HepG2 (cell line): ENCODE results near the gene CNPY4. TPM values are rescaled to one million over a fixed set of nuclear protein-coding genes. Genes with fewer than 3 reads are reported as not detected.

Experiments
- CBX5 ChIP-seq: sonication (generic); formaldehyde crosslinking; IDR thresholded peaks from 2 replicates; pipeline ENCODE4 v1.4.0; 2020; ENCODE audit warnings: missing genetic modification reagents, borderline replicate concordance
- ESRRA ChIP-seq: sonication (generic); formaldehyde crosslinking; IDR thresholded peaks from 2 replicates; pipeline ENCODE4 v1.5.1; 2020; ENCODE audit warnings: mild to moderate bottlenecking, low read depth, missing genetic modification reagents
- FOXP1 ChIP-seq, 2 experiments: fragments of 450-650 bp in 1 of 2; IDR thresholded peaks; 2 replicates each; pipeline ENCODE4 v1.6.1; 2017 to 2018; ENCODE audit warnings: antibody characterized with exemption in 1 of 2
- HIVEP1 ChIP-seq: sonication (generic); formaldehyde crosslinking; IDR thresholded peaks from 2 replicates; pipeline ENCODE4 v1.4.0; 2020; ENCODE audit warnings: mild to moderate bottlenecking, missing genetic modification reagents
- HNRNPK ChIP-seq: fragments of 200-400 bp; formaldehyde crosslinking; IDR thresholded peaks from 2 replicates; pipeline ENCODE4 v1.6.1; 2018; ENCODE audit warnings: low read length, low read depth, moderate library complexity, mild to moderate bottlenecking; ENCODE audit not compliant: poor library complexity, severe bottlenecking
- KDM3A ChIP-seq: IDR thresholded peaks from 2 replicates; pipeline ENCODE4 v1.6.1; 2018; ENCODE audit warnings: low read depth, missing compliant biosample characterization
- NONO ChIP-seq, 2 experiments: fragments of 450-650 bp in 1 of 2; sonication (generic) in 1 of 2; formaldehyde crosslinking in 1 of 2; IDR thresholded peaks in 1 of 2; conservative IDR thresholded peaks in 1 of 2; 2 replicates each; pipeline versions ENCODE4 v1.6.1 to v1.8.0; 2017 to 2022; ENCODE audit warnings: mild to moderate bottlenecking in 1 of 2, missing genetic modification reagents in 1 of 2, moderate library complexity in 1 of 2
- PCBP2 ChIP-seq: fragments of 200-400 bp; formaldehyde crosslinking; optimal IDR thresholded peaks from 2 replicates; pipeline ENCODE3; 2018; ENCODE audit warnings: low read length, low read depth; ENCODE audit not compliant: poor library complexity, severe bottlenecking
- PHF5A ChIP-seq: IDR thresholded peaks from one replicate; pipeline ENCODE4 v1.6.1; 2018; ENCODE audit warnings: low read depth, missing genetic modification reagents; ENCODE audit not compliant: unreplicated experiment
- RAD51 ChIP-seq: fragments of 450-650 bp; IDR thresholded peaks from 2 replicates; pipeline ENCODE4 v1.6.1; 2016; ENCODE audit warnings: borderline replicate concordance
- TAF15 ChIP-seq: fragments of 200-400 bp; formaldehyde crosslinking; IDR thresholded peaks from one replicate; pipeline ENCODE4 v1.6.1; 2018; ENCODE audit warnings: mild to moderate bottlenecking, low read depth, low read length; ENCODE audit not compliant: poor library complexity, severe bottlenecking
- ZBTB21 ChIP-seq: sonication (generic); formaldehyde crosslinking; IDR thresholded peaks from 2 replicates; pipeline ENCODE4 v1.4.0; 2020; ENCODE audit warnings: missing genetic modification reagents
- ZIK1 ChIP-seq: sonication (generic); formaldehyde crosslinking; IDR thresholded peaks from 2 replicates; pipeline ENCODE4 v1.5.0; 2020; ENCODE audit warnings: mild to moderate bottlenecking, low read depth, missing genetic modification reagents, borderline replicate concordance
- ZNF251 ChIP-seq: sonication (generic); formaldehyde crosslinking; IDR thresholded peaks from 2 replicates; pipeline ENCODE4 v1.9.0; 2021; ENCODE audit warnings: mild to moderate bottlenecking, missing genetic modification reagents
- ZNF441 ChIP-seq: sonication (generic); formaldehyde crosslinking; IDR thresholded peaks from 2 replicates; pipeline ENCODE4 v1.7.0; 2021; ENCODE audit warnings: missing genetic modification reagents, borderline replicate concordance
- ZNF687 ChIP-seq: sonication (generic); formaldehyde crosslinking; IDR thresholded peaks from 2 replicates; pipeline ENCODE4 v1.5.1; 2020; ENCODE audit warnings: mild to moderate bottlenecking, missing genetic modification reagents, moderate library complexity
- polyA plus RNA-seq, 8 experiments: library from polyadenylated mRNA; depleted of rRNA in 3 of 8; stranded (reverse) in 7 of 8; unstranded in 1 of 8; fragments of >200 nt; fragmentation: Illumina TruSeq in 4 of 8; extraction: Trizol in 4 of 8; gene quantifications; 2 replicates each; pipeline versions ENCODE4 v1.2.1 to v1.2.3, GENCODE V29; 2011 to 2016; ENCODE audit warnings: low read depth in 4 of 8, missing spikeins in 1 of 8, mixed read lengths in 1 of 8; ENCODE audit not compliant: insufficient read depth in 1 of 8
- total RNA-seq, 5 experiments: library from RNA; depleted of rRNA; stranded (reverse); fragments of >200 nt; fragmentation: Illumina TruSeq; extraction: Trizol; gene quantifications; 2 replicates each; pipeline ENCODE4 v1.2.3, GENCODE V29; 2016; ENCODE audit warnings: low read depth in 1 of 5
- TF ChIP-seq, protein P1 (sequence below): sonication (generic); formaldehyde crosslinking; IDR thresholded peaks from 2 replicates; pipeline ENCODE4 v1.4.0; 2020; ENCODE audit warnings: missing genetic modification reagents
- TF ChIP-seq, protein P2 (sequence below): sonication (generic); formaldehyde crosslinking; IDR thresholded peaks from 2 replicates; pipeline ENCODE4 v1.9.0; 2021; ENCODE audit warnings: mild to moderate bottlenecking, missing genetic modification reagents

The CNPY4 gene
- total and polyA plus RNA-seq, 2 of the 13 experiments (the other 11 are each of a cell fraction or from before 2014, with no cell fraction given) = 6.2 to 12.7 TPM

DNA sequence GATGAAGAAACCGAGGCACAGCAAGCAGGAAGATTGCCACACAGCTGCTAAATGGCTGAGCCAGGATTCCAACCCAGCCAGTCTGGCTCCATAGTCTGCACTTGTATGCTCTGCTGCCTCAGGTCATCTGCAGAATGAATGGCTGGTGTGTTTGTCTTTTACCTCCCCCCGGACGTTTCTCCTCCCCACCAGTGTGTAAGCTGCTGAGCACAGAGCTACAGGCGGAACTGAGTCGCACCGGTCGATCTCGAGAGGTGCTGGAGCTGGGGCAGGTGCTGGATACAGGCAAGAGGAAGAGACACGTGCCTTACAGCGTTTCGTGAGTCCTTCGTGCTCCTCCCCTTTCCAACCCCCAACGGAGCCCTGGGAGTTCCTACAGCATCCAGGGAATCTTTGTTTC is 2.6 kb downstream of the CNPY4 start (continued):
- TF ChIP-seq HNRNPK (no peak), NONO (IDR thresholded peaks at IDR 0.05) (no peak), NONO (CRISPR knock-in tag; conservative IDR thresholded peaks at IDR 0.05) (peak; percentile 88), CBX5 (CRISPR knock-in tag) (peak; percentile 75), FOXP1 (IDR thresholded peaks at IDR 0.05) (no peak), FOXP1 (CRISPR knock-in tag; IDR thresholded peaks at IDR 0.05) (no peak), ZNF687 (CRISPR knock-in tag) (peak; percentile 88), TAF15 (no peak), ZIK1 (CRISPR knock-in tag) (no peak), ZNF441 (CRISPR knock-in tag) (peak; percentile 91), PHF5A (CRISPR knock-in tag) (no peak), HIVEP1 (CRISPR knock-in tag) (no peak), ZNF251 (no peak), PCBP2 (no peak), RAD51 (no peak), ZBTB21 (no peak), ESRRA (CRISPR knock-in tag) (0 out of 2 replicates have a peak, but pooled peaks have one; percentile 24), KDM3A (CRISPR knock-in tag) (no peak)
- TF ChIP-seq, protein P1, sequence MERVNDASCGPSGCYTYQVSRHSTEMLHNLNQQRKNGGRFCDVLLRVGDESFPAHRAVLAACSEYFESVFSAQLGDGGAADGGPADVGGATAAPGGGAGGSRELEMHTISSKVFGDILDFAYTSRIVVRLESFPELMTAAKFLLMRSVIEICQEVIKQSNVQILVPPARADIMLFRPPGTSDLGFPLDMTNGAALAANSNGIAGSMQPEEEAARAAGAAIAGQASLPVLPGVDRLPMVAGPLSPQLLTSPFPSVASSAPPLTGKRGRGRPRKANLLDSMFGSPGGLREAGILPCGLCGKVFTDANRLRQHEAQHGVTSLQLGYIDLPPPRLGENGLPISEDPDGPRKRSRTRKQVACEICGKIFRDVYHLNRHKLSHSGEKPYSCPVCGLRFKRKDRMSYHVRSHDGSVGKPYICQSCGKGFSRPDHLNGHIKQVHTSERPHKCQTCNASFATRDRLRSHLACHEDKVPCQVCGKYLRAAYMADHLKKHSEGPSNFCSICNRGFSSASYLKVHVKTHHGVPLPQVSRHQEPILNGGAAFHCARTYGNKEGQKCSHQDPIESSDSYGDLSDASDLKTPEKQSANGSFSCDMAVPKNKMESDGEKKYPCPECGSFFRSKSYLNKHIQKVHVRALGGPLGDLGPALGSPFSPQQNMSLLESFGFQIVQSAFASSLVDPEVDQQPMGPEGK (CRISPR knock-in tag) = peak; percentile 99
- TF ChIP-seq, protein P2, sequence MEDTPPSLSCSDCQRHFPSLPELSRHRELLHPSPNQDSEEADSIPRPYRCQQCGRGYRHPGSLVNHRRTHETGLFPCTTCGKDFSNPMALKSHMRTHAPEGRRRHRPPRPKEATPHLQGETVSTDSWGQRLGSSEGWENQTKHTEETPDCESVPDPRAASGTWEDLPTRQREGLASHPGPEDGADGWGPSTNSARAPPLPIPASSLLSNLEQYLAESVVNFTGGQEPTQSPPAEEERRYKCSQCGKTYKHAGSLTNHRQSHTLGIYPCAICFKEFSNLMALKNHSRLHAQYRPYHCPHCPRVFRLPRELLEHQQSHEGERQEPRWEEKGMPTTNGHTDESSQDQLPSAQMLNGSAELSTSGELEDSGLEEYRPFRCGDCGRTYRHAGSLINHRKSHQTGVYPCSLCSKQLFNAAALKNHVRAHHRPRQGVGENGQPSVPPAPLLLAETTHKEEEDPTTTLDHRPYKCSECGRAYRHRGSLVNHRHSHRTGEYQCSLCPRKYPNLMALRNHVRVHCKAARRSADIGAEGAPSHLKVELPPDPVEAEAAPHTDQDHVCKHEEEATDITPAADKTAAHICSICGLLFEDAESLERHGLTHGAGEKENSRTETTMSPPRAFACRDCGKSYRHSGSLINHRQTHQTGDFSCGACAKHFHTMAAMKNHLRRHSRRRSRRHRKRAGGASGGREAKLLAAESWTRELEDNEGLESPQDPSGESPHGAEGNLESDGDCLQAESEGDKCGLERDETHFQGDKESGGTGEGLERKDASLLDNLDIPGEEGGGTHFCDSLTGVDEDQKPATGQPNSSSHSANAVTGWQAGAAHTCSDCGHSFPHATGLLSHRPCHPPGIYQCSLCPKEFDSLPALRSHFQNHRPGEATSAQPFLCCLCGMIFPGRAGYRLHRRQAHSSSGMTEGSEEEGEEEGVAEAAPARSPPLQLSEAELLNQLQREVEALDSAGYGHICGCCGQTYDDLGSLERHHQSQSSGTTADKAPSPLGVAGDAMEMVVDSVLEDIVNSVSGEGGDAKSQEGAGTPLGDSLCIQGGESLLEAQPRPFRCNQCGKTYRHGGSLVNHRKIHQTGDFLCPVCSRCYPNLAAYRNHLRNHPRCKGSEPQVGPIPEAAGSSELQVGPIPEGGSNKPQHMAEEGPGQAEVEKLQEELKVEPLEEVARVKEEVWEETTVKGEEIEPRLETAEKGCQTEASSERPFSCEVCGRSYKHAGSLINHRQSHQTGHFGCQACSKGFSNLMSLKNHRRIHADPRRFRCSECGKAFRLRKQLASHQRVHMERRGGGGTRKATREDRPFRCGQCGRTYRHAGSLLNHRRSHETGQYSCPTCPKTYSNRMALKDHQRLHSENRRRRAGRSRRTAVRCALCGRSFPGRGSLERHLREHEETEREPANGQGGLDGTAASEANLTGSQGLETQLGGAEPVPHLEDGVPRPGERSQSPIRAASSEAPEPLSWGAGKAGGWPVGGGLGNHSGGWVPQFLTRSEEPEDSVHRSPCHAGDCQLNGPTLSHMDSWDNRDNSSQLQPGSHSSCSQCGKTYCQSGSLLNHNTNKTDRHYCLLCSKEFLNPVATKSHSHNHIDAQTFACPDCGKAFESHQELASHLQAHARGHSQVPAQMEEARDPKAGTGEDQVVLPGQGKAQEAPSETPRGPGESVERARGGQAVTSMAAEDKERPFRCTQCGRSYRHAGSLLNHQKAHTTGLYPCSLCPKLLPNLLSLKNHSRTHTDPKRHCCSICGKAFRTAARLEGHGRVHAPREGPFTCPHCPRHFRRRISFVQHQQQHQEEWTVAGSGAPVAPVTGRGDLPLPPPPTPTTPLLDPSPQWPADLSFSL = no peak
